ENCODE results near the gene LYZ.

Gene LYZ

DNA sequence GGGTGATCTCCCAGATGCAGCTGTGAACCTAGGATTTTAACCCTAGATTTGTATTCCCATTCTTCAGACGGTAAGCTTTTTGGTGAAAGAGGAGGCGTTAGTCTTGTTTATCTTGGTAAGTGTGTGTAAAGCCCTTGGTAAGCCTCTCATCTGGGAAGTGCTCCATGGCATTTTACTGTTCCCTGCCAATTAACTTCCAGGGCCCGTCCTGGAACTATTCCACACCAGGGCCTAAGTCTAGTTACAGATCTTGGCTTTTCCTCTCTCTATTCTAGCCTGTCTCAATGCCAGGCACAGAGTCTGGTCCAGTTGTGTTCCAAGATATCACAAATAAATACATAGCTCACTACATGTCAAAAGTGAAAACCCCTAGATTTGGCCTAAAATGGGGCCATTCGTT is 53.8 kb downstream of the LYZ start:
- no peak overlapping the region for H3K4me3 ChIP-seq
- H3K4me1 ChIP-seq: no peaks in the 10 kb centered on the region
- peaks cover 12% of the 10 kb centered on the region for H3K36me3 ChIP-seq
- no peak overlapping the region for H3K4me2 ChIP-seq
- H3K9ac ChIP-seq: no peak overlapping the region
- TF ChIP-seq Cebpa-rat (IDR thresholded peaks at IDR 0.05): no peak
- H3K9me3 ChIP-seq: peaks cover 8% of the 10 kb centered on the region
- no peaks in the 10 kb centered on the region for H3K27me3 ChIP-seq
- no peaks in the 10 kb centered on the region for H4K20me1 ChIP-seq
- H3K27ac ChIP-seq: no peak overlapping the region
